NB4 (cell line): ENCODE results near the gene LVRN.

ENCODE experiments used
- MYC ChIP-seq: IDR thresholded peaks from 2 replicates; pipeline ENCODE4 v1.6.1; 2011; ENCODE audit warnings: low read depth, low read length
- TF ChIP-seq, protein P1 (sequence below): IDR thresholded peaks from one replicate; pipeline ENCODE4 v1.5.1; 2012; ENCODE audit warnings: low read depth, low read length
- TF ChIP-seq, protein P2 (sequence below): IDR thresholded peaks from 2 replicates; pipeline ENCODE4 v1.6.1; 2011; ENCODE audit warnings: low read depth, low read length

DNA sequence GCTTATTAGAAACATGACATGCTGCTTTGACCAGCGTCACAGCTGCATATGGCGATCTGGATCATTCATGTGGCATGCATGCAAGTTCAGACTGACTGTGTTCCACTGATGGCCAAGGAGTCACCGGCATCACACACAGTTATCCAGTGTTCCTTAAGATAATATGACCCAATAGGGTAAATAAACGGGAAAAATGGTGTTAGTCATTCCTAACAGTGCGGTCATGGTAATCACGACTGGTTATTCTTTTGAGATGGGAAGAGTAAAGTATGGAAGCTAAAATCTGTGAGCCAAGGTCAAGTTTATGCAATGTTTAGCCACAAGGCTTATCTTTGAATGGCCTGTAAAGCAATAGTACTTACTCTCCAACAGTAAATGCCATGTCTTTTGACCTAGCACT lies 29.3 kb upstream of the LVRN start:
- TF ChIP-seq, protein P1, sequence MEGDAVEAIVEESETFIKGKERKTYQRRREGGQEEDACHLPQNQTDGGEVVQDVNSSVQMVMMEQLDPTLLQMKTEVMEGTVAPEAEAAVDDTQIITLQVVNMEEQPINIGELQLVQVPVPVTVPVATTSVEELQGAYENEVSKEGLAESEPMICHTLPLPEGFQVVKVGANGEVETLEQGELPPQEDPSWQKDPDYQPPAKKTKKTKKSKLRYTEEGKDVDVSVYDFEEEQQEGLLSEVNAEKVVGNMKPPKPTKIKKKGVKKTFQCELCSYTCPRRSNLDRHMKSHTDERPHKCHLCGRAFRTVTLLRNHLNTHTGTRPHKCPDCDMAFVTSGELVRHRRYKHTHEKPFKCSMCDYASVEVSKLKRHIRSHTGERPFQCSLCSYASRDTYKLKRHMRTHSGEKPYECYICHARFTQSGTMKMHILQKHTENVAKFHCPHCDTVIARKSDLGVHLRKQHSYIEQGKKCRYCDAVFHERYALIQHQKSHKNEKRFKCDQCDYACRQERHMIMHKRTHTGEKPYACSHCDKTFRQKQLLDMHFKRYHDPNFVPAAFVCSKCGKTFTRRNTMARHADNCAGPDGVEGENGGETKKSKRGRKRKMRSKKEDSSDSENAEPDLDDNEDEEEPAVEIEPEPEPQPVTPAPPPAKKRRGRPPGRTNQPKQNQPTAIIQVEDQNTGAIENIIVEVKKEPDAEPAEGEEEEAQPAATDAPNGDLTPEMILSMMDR: no peak
- TF ChIP-seq MYC: no peak
- TF ChIP-seq, protein P2, sequence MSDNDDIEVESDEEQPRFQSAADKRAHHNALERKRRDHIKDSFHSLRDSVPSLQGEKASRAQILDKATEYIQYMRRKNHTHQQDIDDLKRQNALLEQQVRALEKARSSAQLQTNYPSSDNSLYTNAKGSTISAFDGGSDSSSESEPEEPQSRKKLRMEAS: no peak
